ENCODE measurements around the gene RASSF3. TPM values are rescaled to one million over a fixed set of nuclear protein-coding genes. Genes with fewer than 3 reads are reported as not detected.

The RASSF3 gene
- polyA plus RNA-seq, 1 donor from 2014 or later, result 0.06 TPM

DNA sequence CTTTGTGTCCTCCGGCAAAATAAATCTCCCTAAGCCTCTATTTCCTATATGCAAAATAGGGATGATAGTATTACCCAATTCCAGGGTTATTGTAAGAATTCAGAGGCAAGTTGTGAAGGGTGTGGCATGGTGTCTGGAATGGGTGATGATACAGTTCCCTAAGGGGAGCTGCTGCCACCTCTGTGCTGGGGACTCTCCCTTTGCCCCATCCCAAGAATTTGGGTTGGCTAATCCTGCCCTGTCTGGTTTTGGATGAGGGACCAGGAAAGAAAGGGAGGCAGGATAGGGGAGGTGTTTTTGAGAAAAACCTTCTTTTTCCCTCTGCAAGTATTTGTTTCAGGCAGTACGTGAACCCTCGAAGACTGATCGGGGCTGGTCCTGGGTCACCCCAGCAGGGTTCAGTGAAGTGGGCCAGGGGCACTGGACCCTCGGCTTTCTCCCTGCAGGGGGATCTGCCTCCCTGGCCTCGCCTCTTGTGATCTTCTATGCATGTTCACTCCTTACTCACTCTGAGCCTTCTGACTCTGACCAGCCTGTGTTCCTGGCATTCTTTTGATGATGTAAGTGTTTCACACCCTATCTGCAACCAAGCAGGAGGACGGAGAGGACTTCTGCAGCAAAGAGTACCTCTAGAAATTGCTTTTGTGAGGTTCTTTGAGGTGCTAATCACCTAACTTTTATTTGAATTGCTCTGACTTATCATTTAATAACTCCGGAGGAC, 60.8 kb downstream of the RASSF3 start (continued):
- TF ChIP-seq RAD21 (conservative IDR thresholded peaks at IDR 0.05) (no peak), SMC3 (conservative IDR thresholded peaks at IDR 0.05; ENCODE audit: poor library complexity) (no peak), EZH2 (IDR thresholded peaks at IDR 0.05; ENCODE audit: borderline replicate concordance, insufficient read depth, low read length, poor library complexity, severe bottlenecking) (no peak)

DNA sequence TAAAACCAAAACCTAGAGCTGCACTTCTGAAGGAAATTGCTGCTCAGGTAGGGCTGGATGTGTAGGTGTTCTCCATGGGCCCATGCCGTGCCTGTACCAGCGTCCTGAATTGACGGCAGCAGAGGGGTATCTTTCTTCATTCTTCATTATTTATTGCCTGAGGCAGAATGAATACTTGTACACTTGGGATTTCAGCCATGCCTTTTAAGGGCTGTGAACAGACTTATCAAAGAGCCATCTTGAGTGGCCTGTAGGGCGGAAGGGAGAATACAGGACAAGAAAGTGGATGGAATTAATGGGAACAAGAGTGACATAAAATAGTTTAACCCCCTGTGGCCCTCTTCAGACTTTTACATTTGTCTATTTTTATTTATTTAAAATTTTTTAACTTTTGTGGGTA, 61.4 kb downstream of the RASSF3 start:
- H3K9me2 ChIP-seq (ENCODE audit: insufficient read depth, low read length), result no peaks in the 10 kb centered on the region
- no peaks in the 10 kb centered on the region for H3K27me3 ChIP-seq (ENCODE audit: insufficient read depth, low read depth, low read length)
- no peaks in the 10 kb centered on the region for H4K20me1 ChIP-seq (ENCODE audit: insufficient read depth)
- no peak for TF ChIP-seq TAF1 (IDR thresholded peaks at IDR 0.05; ENCODE audit: low read depth)
- TF ChIP-seq, protein P1, sequence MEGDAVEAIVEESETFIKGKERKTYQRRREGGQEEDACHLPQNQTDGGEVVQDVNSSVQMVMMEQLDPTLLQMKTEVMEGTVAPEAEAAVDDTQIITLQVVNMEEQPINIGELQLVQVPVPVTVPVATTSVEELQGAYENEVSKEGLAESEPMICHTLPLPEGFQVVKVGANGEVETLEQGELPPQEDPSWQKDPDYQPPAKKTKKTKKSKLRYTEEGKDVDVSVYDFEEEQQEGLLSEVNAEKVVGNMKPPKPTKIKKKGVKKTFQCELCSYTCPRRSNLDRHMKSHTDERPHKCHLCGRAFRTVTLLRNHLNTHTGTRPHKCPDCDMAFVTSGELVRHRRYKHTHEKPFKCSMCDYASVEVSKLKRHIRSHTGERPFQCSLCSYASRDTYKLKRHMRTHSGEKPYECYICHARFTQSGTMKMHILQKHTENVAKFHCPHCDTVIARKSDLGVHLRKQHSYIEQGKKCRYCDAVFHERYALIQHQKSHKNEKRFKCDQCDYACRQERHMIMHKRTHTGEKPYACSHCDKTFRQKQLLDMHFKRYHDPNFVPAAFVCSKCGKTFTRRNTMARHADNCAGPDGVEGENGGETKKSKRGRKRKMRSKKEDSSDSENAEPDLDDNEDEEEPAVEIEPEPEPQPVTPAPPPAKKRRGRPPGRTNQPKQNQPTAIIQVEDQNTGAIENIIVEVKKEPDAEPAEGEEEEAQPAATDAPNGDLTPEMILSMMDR (IDR thresholded peaks at IDR 0.05; ENCODE audit: poor library complexity, severe bottlenecking), result no peak
- H3K9ac ChIP-seq (ENCODE audit: low read length), result no peak overlapping the region
- no peak overlapping the region for H3K27ac ChIP-seq (ENCODE audit: low read length)
- no peaks in the 10 kb centered on the region for H3K9me3 ChIP-seq (ENCODE audit: low read length)
- no peak overlapping the region for H3K4me2 ChIP-seq (ENCODE audit: low read length)
- H3K4me3 ChIP-seq (ENCODE audit: low read length), result no peak overlapping the region
- H3K36me3 ChIP-seq (ENCODE audit: insufficient read depth, low read length), result no peaks in the 10 kb centered on the region
- H2AFZ ChIP-seq (ENCODE audit: low read depth, low read length), result no peak overlapping the region
- H3F3A ChIP-seq (ENCODE audit: insufficient read depth, low read length, poor library complexity, severe bottlenecking), result no peaks in the 10 kb centered on the region
- H3K79me2 ChIP-seq (replicated peaks; ENCODE audit: insufficient read depth, low read length), result no peaks in the 10 kb centered on the region

GRCh38 chr12:64672925-64673409, 62.7 kb downstream of the RASSF3 start:
- Histone ChIP-seq H3K27me3 (ENCODE audit: insufficient read depth, low read depth, low read length) (no peaks in the 10 kb centered on the region), H3F3A (ENCODE audit: insufficient read depth, low read length, poor library complexity, severe bottlenecking) (no peaks in the 10 kb centered on the region), H3K9me3 (ENCODE audit: low read length) (no peaks in the 10 kb centered on the region), H2AFZ (ENCODE audit: low read depth, low read length) (no peak overlapping the region), H3K4me2 (ENCODE audit: low read length) (no peak overlapping the region), H3K4me3 (ENCODE audit: low read length) (no peak overlapping the region), H3K36me3 (ENCODE audit: insufficient read depth, low read length) (no peaks in the 10 kb centered on the region), H4K20me1 (ENCODE audit: insufficient read depth) (no peaks in the 10 kb centered on the region), H3K79me2 (replicated peaks; ENCODE audit: insufficient read depth, low read length) (no peaks in the 10 kb centered on the region), H3K27ac (ENCODE audit: low read length) (no peak overlapping the region), H3K9ac (ENCODE audit: low read length) (no peak overlapping the region), H3K9me2 (ENCODE audit: insufficient read depth, low read length) (no peaks in the 10 kb centered on the region)
- TF ChIP-seq EZH2 (IDR thresholded peaks at IDR 0.05; ENCODE audit: borderline replicate concordance, insufficient read depth, low read length, poor library complexity, severe bottlenecking) (no peak), TAF1 (IDR thresholded peaks at IDR 0.05; ENCODE audit: low read depth) (no peak), EP300 (conservative IDR thresholded peaks at IDR 0.05; ENCODE audit: poor library complexity, severe bottlenecking) (no peak), POLR2AphosphoS5 (IDR thresholded peaks at IDR 0.05) (no peak), MXI1 (conservative IDR thresholded peaks at IDR 0.05; ENCODE audit: poor library complexity, severe bottlenecking) (no peak), SMC3 (conservative IDR thresholded peaks at IDR 0.05; ENCODE audit: poor library complexity) (no peak)
- TF ChIP-seq, protein P2, sequence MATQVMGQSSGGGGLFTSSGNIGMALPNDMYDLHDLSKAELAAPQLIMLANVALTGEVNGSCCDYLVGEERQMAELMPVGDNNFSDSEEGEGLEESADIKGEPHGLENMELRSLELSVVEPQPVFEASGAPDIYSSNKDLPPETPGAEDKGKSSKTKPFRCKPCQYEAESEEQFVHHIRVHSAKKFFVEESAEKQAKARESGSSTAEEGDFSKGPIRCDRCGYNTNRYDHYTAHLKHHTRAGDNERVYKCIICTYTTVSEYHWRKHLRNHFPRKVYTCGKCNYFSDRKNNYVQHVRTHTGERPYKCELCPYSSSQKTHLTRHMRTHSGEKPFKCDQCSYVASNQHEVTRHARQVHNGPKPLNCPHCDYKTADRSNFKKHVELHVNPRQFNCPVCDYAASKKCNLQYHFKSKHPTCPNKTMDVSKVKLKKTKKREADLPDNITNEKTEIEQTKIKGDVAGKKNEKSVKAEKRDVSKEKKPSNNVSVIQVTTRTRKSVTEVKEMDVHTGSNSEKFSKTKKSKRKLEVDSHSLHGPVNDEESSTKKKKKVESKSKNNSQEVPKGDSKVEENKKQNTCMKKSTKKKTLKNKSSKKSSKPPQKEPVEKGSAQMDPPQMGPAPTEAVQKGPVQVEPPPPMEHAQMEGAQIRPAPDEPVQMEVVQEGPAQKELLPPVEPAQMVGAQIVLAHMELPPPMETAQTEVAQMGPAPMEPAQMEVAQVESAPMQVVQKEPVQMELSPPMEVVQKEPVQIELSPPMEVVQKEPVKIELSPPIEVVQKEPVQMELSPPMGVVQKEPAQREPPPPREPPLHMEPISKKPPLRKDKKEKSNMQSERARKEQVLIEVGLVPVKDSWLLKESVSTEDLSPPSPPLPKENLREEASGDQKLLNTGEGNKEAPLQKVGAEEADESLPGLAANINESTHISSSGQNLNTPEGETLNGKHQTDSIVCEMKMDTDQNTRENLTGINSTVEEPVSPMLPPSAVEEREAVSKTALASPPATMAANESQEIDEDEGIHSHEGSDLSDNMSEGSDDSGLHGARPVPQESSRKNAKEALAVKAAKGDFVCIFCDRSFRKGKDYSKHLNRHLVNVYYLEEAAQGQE (IDR thresholded peaks at IDR 0.05; ENCODE audit: borderline replicate concordance), result no peak
- TF ChIP-seq, protein P1 (IDR thresholded peaks at IDR 0.05; ENCODE audit: poor library complexity, severe bottlenecking), result no peak

Data from neural cell (in vitro differentiated cells).